ENCODE results near the gene NGRN. TPM values are rescaled to one million over a fixed set of nuclear protein-coding genes. Genes with fewer than 3 reads are reported as not detected.

NGRN gene
- total and polyA plus RNA-seq, 2 of the 8 experiments (the other 6 are each of a cell fraction or from before 2014, with no cell fraction given), result 60.1 to 101 TPM

GRCh38 chr15:90257776-90258175 lies 7.7 kb upstream of the NGRN start:
- CTCF ChIA-PET (ENCODE audit: partially characterized antibody), result interaction anchor here (0.7 to 2.0 kb wide), 4 partner anchors 10 to 29 kb away, joined by 3 to 8 read pairs (median 4); no protein-coding TSS in a partner anchor
- Histone ChIP-seq H3K27me3 (replicated peaks in 1 of 4; ENCODE audit: control insufficient read depth in 3 of 4, extremely low read depth in 1 of 4, insufficient read depth in 3 of 4, low read length in 3 of 4) (no peaks in the 10 kb centered on the region), H3K4me3 (ENCODE audit: extremely low read depth in 1 of 4, insufficient read depth in 2 of 4, low read depth in 3 of 4, low read length in 4 of 4) (no peak overlapping the region), H3K9me3 (ENCODE audit: insufficient read depth in 2 of 2, low read depth in 1 of 2, low read length in 1 of 2) (no peaks in the 10 kb centered on the region), H2BK5ac (ENCODE audit: low read depth, low read length) (0 out of 2 replicates have a peak overlapping the region, but pooled peaks have one; percentile 9), H3K4me1 (replicated peaks in 1 of 4; ENCODE audit: control insufficient read depth in 3 of 4, insufficient read depth in 4 of 4, low read length in 3 of 4) (no peaks in the 10 kb centered on the region), H3K4ac (replicated peaks; ENCODE audit: insufficient read length, low read depth, low read length) (no peak overlapping the region), H3K79me2 (ENCODE audit: control insufficient read depth in 1 of 2, insufficient read depth in 2 of 2, low read length in 2 of 2) (no peaks in the 10 kb centered on the region), H4K91ac (replicated peaks; ENCODE audit: insufficient read length, low read length) (no peak overlapping the region), H2AK5ac (ENCODE audit: low read depth, low read length) (no peak overlapping the region), H3K79me1 (ENCODE audit: low read depth, low read length) (no peaks in the 10 kb centered on the region), H3K23ac (ENCODE audit: insufficient read length) (no peak overlapping the region), H3K56ac (replicated peaks; ENCODE audit: insufficient read length, low read depth, low read length) (no peak overlapping the region), H2AFZ (ENCODE audit: low read length) (no peak overlapping the region), H3K14ac (ENCODE audit: insufficient read length) (no peak overlapping the region), H3K4me2 (ENCODE audit: insufficient read depth in 1 of 2, low read depth in 2 of 2, low read length in 2 of 2) (no peak overlapping the region), H2BK20ac (ENCODE audit: low read length) (no peak overlapping the region), H4K20me1 (replicated peaks in 1 of 2; ENCODE audit: control insufficient read depth in 1 of 2, insufficient read depth in 2 of 2, low read length in 2 of 2) (no peaks in the 10 kb centered on the region), H4K8ac (ENCODE audit: extremely low read depth, insufficient read depth, low read length) (no peak overlapping the region), H2BK120ac (replicated peaks; ENCODE audit: low read depth, low read length) (no peak overlapping the region), H2BK15ac (ENCODE audit: low read length) (no peak overlapping the region), H3K23me2 (ENCODE audit: low read depth, low read length) (no peaks in the 10 kb centered on the region), H3K18ac (ENCODE audit: extremely low read depth, low read length) (no peak overlapping the region), H3K36me3 (ENCODE audit: control insufficient read depth in 2 of 4, insufficient read depth in 4 of 4, low read length in 3 of 4) (no peaks in the 10 kb centered on the region), H3K27ac (ENCODE audit: low read depth, low read length) (no peak overlapping the region), H2BK12ac (ENCODE audit: low read depth, low read length) (no peak overlapping the region), H4K5ac (ENCODE audit: insufficient read length, low read depth, low read length) (no peak overlapping the region), H3K9ac (replicated peaks in 1 of 4; ENCODE audit: extremely low read depth in 1 of 4, low read depth in 3 of 4, low read length in 3 of 4) (no peak overlapping the region)
- WGBS, 2 experiments (ENCODE audit: extremely low coverage in 1 of 2, insufficient coverage in 1 of 2, insufficient read length in 1 of 2, insufficient replicate concordance in 2 of 2, low coverage in 1 of 2, low lambda C conversion rate in 2 of 2, missing lambda C conversion rate in 1 of 2), result 93% methylated on average over 7 of the region's 7 CpGs; no CpG with 5 or more reads in 1 of the 2 experiments
- DNase-seq (ENCODE audit: low read depth in 1 of 2, low spot score in 2 of 2) (no peak), FAIRE-seq (no peak)
- POLR2A ChIA-PET (ENCODE audit: partially characterized antibody), result interaction anchor here (0.5 to 1.3 kb wide), 3 partner anchors 8 to 1418 kb away, joined by 3 to 4 read pairs (median 4); partner anchors contain the start of gene NGRN
- no peak for TF ChIP-seq JUND (IDR thresholded peaks at IDR 0.05; ENCODE audit: low read length)
- no peak for TF ChIP-seq MAX (IDR thresholded peaks at IDR 0.05)
- no peak for TF ChIP-seq EZH2 (IDR thresholded peaks at IDR 0.05; ENCODE audit: low read depth, low read length, severe bottlenecking)
- TF ChIP-seq CEBPB (IDR thresholded peaks at IDR 0.05; ENCODE audit: low read depth, low read length), result no peak
- no peak for TF ChIP-seq SP1 (IDR thresholded peaks at IDR 0.05; ENCODE audit: low read depth, low read length)
- TF ChIP-seq BRCA1 (IDR thresholded peaks at IDR 0.05; ENCODE audit: low read depth, low read length), result no peak
- TF ChIP-seq RFX5 (IDR thresholded peaks at IDR 0.05; ENCODE audit: borderline replicate concordance, low read depth, low read length), result no peak
- no peak for TF ChIP-seq TAF7 (optimal IDR thresholded peaks at IDR 0.05; ENCODE audit: borderline replicate concordance, low read depth, low read length)
- no peak for TF ChIP-seq CBX8 (IDR thresholded peaks at IDR 0.05; ENCODE audit: borderline replicate concordance, low read depth, low read length)
- no peak for TF ChIP-seq TBP (IDR thresholded peaks at IDR 0.05; ENCODE audit: low read depth, low read length)
- no peak for TF ChIP-seq E2F6 (IDR thresholded peaks at IDR 0.05)
- TF ChIP-seq TCF12 (IDR thresholded peaks at IDR 0.05; ENCODE audit: low read depth, low read length), result no peak
- TF ChIP-seq GTF2F1 (IDR thresholded peaks at IDR 0.05; ENCODE audit: borderline replicate concordance, low read depth, low read length), result no peak
- no peak for TF ChIP-seq CHD1 (IDR thresholded peaks at IDR 0.05; ENCODE audit: low read depth, low read length)
- TF ChIP-seq SP4 (IDR thresholded peaks at IDR 0.05; ENCODE audit: low read length), result no peak
